ENCODE measurements around the gene KLK6. TPM values are rescaled to one million over a fixed set of nuclear protein-coding genes. Genes with fewer than 3 reads are reported as not detected.

The KLK6 gene
- not detected for total RNA-seq

GRCh38 chr19:50969413-50969760 is at the start of gene KLK6:
Gene KLK6 (minus strand): TSS chr19:50969591. CDS start chr19:50968104, 1,487 bp downstream.
- Mint-ChIP-seq H3K4me1 (no peaks in the 10 kb centered on the region), H3K27me3 (peaks cover 61% of the 10 kb centered on the region), H3K27ac (no peak within 1 kb of the TSS), H3K4me3 (no peak within 1 kb of the TSS), H3K9me3 (no peaks in the 10 kb centered on the region), H3K36me3 (no peaks in the 10 kb centered on the region)
- DNase-seq: no peak

GRCh38 chr19:51018745-51019543 is 49.6 kb upstream of the KLK6 start:
- no peaks in the 10 kb centered on the region for H3K36me3 Mint-ChIP-seq
- H3K4me1 Mint-ChIP-seq: peaks cover 12% of the 10 kb centered on the region
- H3K27me3 Mint-ChIP-seq: peaks cover 80% of the 10 kb centered on the region
- no peak for DNase-seq
- H3K9me3 Mint-ChIP-seq: peaks cover 2% of the 10 kb centered on the region
- H3K27ac Mint-ChIP-seq: no peak overlapping the region
- H3K4me3 Mint-ChIP-seq: peak overlapping the region; percentile 61

GRCh38 chr19:51016798-51017683 is 47.6 kb upstream of the KLK6 start:
- H3K27me3 Mint-ChIP-seq: peaks cover 82% of the 10 kb centered on the region
- no peaks in the 10 kb centered on the region for H3K36me3 Mint-ChIP-seq
- peak; percentile 53 for DNase-seq
- H3K4me3 Mint-ChIP-seq: peak overlapping the region; percentile 42
- H3K9me3 Mint-ChIP-seq: peaks cover 2% of the 10 kb centered on the region
- no peak overlapping the region for H3K27ac Mint-ChIP-seq
- H3K4me1 Mint-ChIP-seq: peaks cover 12% of the 10 kb centered on the region

- H3K9me3 Mint-ChIP-seq: peaks cover 2% of the 10 kb centered on the region
Observed at GRCh38 chr19:51015691-51016267, 46.4 kb upstream of the KLK6 start.

GRCh38 chr19:51014242-51014641 is 44.9 kb upstream of the KLK6 start:
- H3K27me3 Mint-ChIP-seq: peaks cover 87% of the 10 kb centered on the region
- H3K9me3 Mint-ChIP-seq: peaks cover 2% of the 10 kb centered on the region
- H3K36me3 Mint-ChIP-seq: no peaks in the 10 kb centered on the region

More at GRCh38 chr19:51015691-51016267, 46.4 kb upstream of the KLK6 start:
- H3K27me3 Mint-ChIP-seq: peaks cover 86% of the 10 kb centered on the region
- no peak overlapping the region for H3K4me3 Mint-ChIP-seq
- no peaks in the 10 kb centered on the region for H3K36me3 Mint-ChIP-seq
- H3K4me1 Mint-ChIP-seq: peaks cover 12% of the 10 kb centered on the region
- no peak overlapping the region for H3K27ac Mint-ChIP-seq
- DNase-seq: no peak

GRCh38 chr19:51012661-51013190 is 43.3 kb upstream of the KLK6 start:
- no peaks in the 10 kb centered on the region for H3K9me3 Mint-ChIP-seq
- no peak overlapping the region for H3K27ac Mint-ChIP-seq
- H3K27me3 Mint-ChIP-seq: peaks cover 77% of the 10 kb centered on the region
- H3K4me1 Mint-ChIP-seq: peaks cover 5% of the 10 kb centered on the region
- H3K4me3 Mint-ChIP-seq: no peak overlapping the region
- no peak for DNase-seq
- no peaks in the 10 kb centered on the region for H3K36me3 Mint-ChIP-seq

More at GRCh38 chr19:51014242-51014641, 44.9 kb upstream of the KLK6 start:
- no peak overlapping the region for H3K4me3 Mint-ChIP-seq
- H3K27ac Mint-ChIP-seq: no peak overlapping the region
- peaks cover 10% of the 10 kb centered on the region for H3K4me1 Mint-ChIP-seq
- no peak for DNase-seq

- H3K36me3 Mint-ChIP-seq: no peaks in the 10 kb centered on the region
- H3K27ac Mint-ChIP-seq: no peak overlapping the region
- no peaks in the 10 kb centered on the region for H3K4me1 Mint-ChIP-seq
- H3K27me3 Mint-ChIP-seq: peaks cover 60% of the 10 kb centered on the region
- no peak for DNase-seq
- no peak overlapping the region for H3K4me3 Mint-ChIP-seq
- no peaks in the 10 kb centered on the region for H3K9me3 Mint-ChIP-seq
Observed at GRCh38 chr19:51010066-51010795, 40.8 kb upstream of the KLK6 start.

GRCh38 chr19:51009061-51009891 is 39.9 kb upstream of the KLK6 start:
- no peak for DNase-seq
- H3K9me3 Mint-ChIP-seq: no peaks in the 10 kb centered on the region
- peaks cover 51% of the 10 kb centered on the region for H3K27me3 Mint-ChIP-seq
- no peak overlapping the region for H3K27ac Mint-ChIP-seq
- H3K4me3 Mint-ChIP-seq: no peak overlapping the region
- no peaks in the 10 kb centered on the region for H3K36me3 Mint-ChIP-seq
- H3K4me1 Mint-ChIP-seq: no peaks in the 10 kb centered on the region

- no peak overlapping the region for H3K4me3 Mint-ChIP-seq
- no peaks in the 10 kb centered on the region for H3K4me1 Mint-ChIP-seq
- DNase-seq: no peak
- H3K9me3 Mint-ChIP-seq: no peaks in the 10 kb centered on the region
- no peaks in the 10 kb centered on the region for H3K36me3 Mint-ChIP-seq
- H3K27ac Mint-ChIP-seq: no peak overlapping the region
- H3K27me3 Mint-ChIP-seq: peaks cover 45% of the 10 kb centered on the region
Observed at GRCh38 chr19:51007488-51007887, 38.1 kb upstream of the KLK6 start.

GRCh38 chr19:51006406-51006805 is 37.0 kb upstream of the KLK6 start:
- Mint-ChIP-seq H3K27me3 (peaks cover 53% of the 10 kb centered on the region), H3K4me3 (no peak overlapping the region)

GRCh38 chr19:51005248-51005647 is 35.9 kb upstream of the KLK6 start:
- H3K27ac Mint-ChIP-seq: no peak overlapping the region
- no peak for DNase-seq
- H3K27me3 Mint-ChIP-seq: peaks cover 55% of the 10 kb centered on the region
- H3K4me3 Mint-ChIP-seq: no peak overlapping the region
- H3K9me3 Mint-ChIP-seq: no peaks in the 10 kb centered on the region
- H3K36me3 Mint-ChIP-seq: no peaks in the 10 kb centered on the region
- H3K4me1 Mint-ChIP-seq: peaks cover 2% of the 10 kb centered on the region

More at GRCh38 chr19:51006406-51006805, 37.0 kb upstream of the KLK6 start:
- Mint-ChIP-seq H3K4me1 (peaks cover 2% of the 10 kb centered on the region), H3K36me3 (no peaks in the 10 kb centered on the region), H3K27ac (no peak overlapping the region), H3K9me3 (no peaks in the 10 kb centered on the region)
- DNase-seq: no peak

GRCh38 chr19:51003316-51003715 is 33.9 kb upstream of the KLK6 start:
- Mint-ChIP-seq H3K9me3 (no peaks in the 10 kb centered on the region), H3K27ac (no peak overlapping the region), H3K27me3 (peaks cover 57% of the 10 kb centered on the region)

GRCh38 chr19:51002542-51003311 is 33.3 kb upstream of the KLK6 start:
- Mint-ChIP-seq H3K4me1 (peaks cover 2% of the 10 kb centered on the region), H3K4me3 (no peak overlapping the region), H3K9me3 (no peaks in the 10 kb centered on the region), H3K27me3 (peaks cover 63% of the 10 kb centered on the region), H3K27ac (no peak overlapping the region), H3K36me3 (no peaks in the 10 kb centered on the region)
- DNase-seq: peak; percentile 58

More at GRCh38 chr19:51003316-51003715, 33.9 kb upstream of the KLK6 start:
- Mint-ChIP-seq H3K4me1 (peaks cover 2% of the 10 kb centered on the region), H3K36me3 (no peaks in the 10 kb centered on the region), H3K4me3 (no peak overlapping the region)
- DNase-seq: no peak
